Natural killer cell (primary cell): ENCODE measurements around the gene LIG3. TPM values are rescaled to one million over a fixed set of nuclear protein-coding genes. Genes with fewer than 3 reads are reported as not detected.
A peak's percentile ranks its signal among the peaks of the same experiment; 100 is the strongest.

Source experiments
- ATAC-seq, 3 donors: fragments of 150-1000 bp in 2 of 3; fragments of 200-7000 bp in 1 of 3; cut with Tn5 transposase; 1 replicate in 1 of 3; 2 replicates in 2 of 3; pipeline ENCODE4 v1.10.0; 2021; ENCODE audit warnings: mild to moderate bottlenecking in 2 of 3, moderate library complexity in 2 of 3
- DNase-seq, 2 donors: peaks; one replicate each; pipeline versions ENCODE4 v3.0.0 to v3.0.0-alpha.2; 2013 to 2021; ENCODE audit warnings: mixed read lengths in 1 of 2
- H3K27ac ChIP-seq: one replicate; pipeline ENCODE4 v1.5.1; 2013; ENCODE audit warnings: mild to moderate bottlenecking, low read length
- H3K27me3 ChIP-seq: one replicate; pipeline ENCODE4 v1.6.1; 2013; ENCODE audit warnings: low read length; ENCODE audit not compliant: control insufficient read depth, insufficient read depth
- H3K36me3 ChIP-seq: one replicate; pipeline ENCODE4 v1.6.1; 2013; ENCODE audit warnings: low read length; ENCODE audit not compliant: control insufficient read depth, insufficient read depth
- H3K4me1 ChIP-seq: one replicate; pipeline ENCODE4 v1.6.1; 2013; ENCODE audit warnings: low read length; ENCODE audit not compliant: control insufficient read depth, insufficient read depth
- H3K4me3 ChIP-seq: one replicate; pipeline ENCODE4 v1.5.1; 2013; ENCODE audit warnings: low read length
- H3K9me3 ChIP-seq: one replicate; pipeline ENCODE4 v1.6.1; 2013; ENCODE audit warnings: low read length; ENCODE audit not compliant: control insufficient read depth, insufficient read depth
- H3K27ac Mint-ChIP-seq, 2 donors: one replicate each; pipeline ENCODE4 v1.8.0; 2022; ENCODE audit warnings: mild to moderate bottlenecking in 2 of 2, mixed read lengths in 2 of 2, moderate library complexity in 1 of 2
- H3K27me3 Mint-ChIP-seq, 2 donors: one replicate each; pipeline ENCODE4 v1.8.0; 2022; ENCODE audit warnings: low read depth in 2 of 2, mixed read lengths in 2 of 2
- H3K36me3 Mint-ChIP-seq: one replicate; pipeline ENCODE4 v1.8.0; 2022; ENCODE audit warnings: mixed read lengths
- H3K4me1 Mint-ChIP-seq, 2 donors: one replicate each; pipeline ENCODE4 v1.8.0; 2022; ENCODE audit warnings: mixed read lengths in 2 of 2
- H3K4me3 Mint-ChIP-seq: one replicate; pipeline ENCODE4 v1.8.0; 2022; ENCODE audit warnings: mild to moderate bottlenecking, moderate library complexity, mixed read lengths
- H3K9me3 Mint-ChIP-seq, 2 donors: one replicate each; pipeline ENCODE4 v1.8.0; 2022; ENCODE audit warnings: mixed read lengths in 2 of 2
- CTCF ChIP-seq: fragments of 200-600 bp; IDR thresholded peaks from one replicate; pipeline ENCODE4 v1.8.0; 2022; ENCODE audit warnings: antibody characterized with exemption
- WGBS: methylation state at CpG from one replicate; pipeline ENCODE4 v1.1.7; 2013; ENCODE audit warnings: missing lambda C conversion rate; ENCODE audit not compliant: insufficient coverage; 5-methylcytosine and 5-hydroxymethylcytosine counted together
- intact Hi-C: fragments of 100-400 bp; cut with micrococcal nuclease; formaldehyde crosslinking; loops from one replicate; pipeline ENCODE4 v1.14.2; 2022
- total RNA-seq, 4 donors: library from RNA; stranded (reverse); fragments of 120-200 nt in 1 of 4; gene quantifications; one replicate each; pipeline versions ENCODE4 v1.2.3 to v1.2.4, GENCODE V29; 2013 to 2022

The LIG3 gene
- total RNA-seq, 3 donors from 2014 or later (not counting 1 experiment from before 2014, with no cell fraction given), result 70.2 to 83.7 (median 72.0) TPM

DNA sequence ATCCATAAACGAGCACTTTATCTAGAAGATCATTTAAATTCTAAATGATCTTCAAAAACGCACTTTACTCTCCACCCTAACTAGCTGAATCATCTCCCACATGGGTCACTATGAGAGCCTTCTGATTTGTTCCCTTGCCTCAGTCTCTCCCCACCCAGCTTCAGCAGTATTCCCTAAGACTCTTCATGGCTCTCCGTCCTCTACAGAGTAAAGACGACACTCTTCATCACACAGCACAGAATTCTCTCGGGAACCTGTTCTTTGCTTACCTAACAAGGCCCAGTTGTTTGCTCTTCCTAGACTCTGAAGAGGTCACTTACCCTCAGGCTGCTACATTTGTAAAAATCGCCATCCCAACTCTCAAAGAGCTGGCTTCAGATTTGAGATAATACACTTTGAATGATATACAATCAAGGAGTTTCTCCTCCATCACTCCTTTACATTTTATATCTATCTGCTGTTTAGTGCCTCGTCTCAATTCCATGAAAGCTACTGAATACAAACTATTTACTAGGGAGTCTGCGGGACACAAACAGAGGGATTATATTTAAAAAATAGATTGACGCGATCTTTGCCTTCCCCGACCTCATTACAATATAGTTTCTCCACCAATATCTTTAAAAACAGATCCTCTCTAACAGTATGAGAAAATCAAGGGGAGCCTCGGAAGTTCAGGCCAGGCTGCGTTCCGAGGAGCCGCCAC is 511 bp upstream of the LIG3 start:
- H3K4me3 ChIP-seq, result peak overlapping the region; percentile 92
- Mint-ChIP-seq H3K9me3 (no peaks in the 10 kb centered on the region), H3K27ac (peak overlapping the region; percentile 93 to 97), H3K27me3 (no peaks in the 10 kb centered on the region), H3K4me1 (peaks cover 38 to 42% of the 10 kb centered on the region in 2 donors), H3K4me3 (peak overlapping the region; percentile 98), H3K36me3 (no peaks in the 10 kb centered on the region)
- H3K27me3 ChIP-seq, result no peaks in the 10 kb centered on the region
- no peak for DNase-seq
- no peaks in the 10 kb centered on the region for H3K9me3 ChIP-seq
- TF ChIP-seq CTCF, result no peak
- peaks cover 10% of the 10 kb centered on the region for H3K4me1 ChIP-seq
- intact Hi-C loops, result loop anchor here (1.0 to 10.0 kb wide), 3 partner anchors 18 to 435 kb away; partner anchors contain the start of genes CCT6B and ZNF830
- WGBS, result 37% methylated on average over 13 of the region's 15 CpGs
- H3K36me3 ChIP-seq, result no peaks in the 10 kb centered on the region
- H3K27ac ChIP-seq, result peak overlapping the region; percentile 99
- no peak for ATAC-seq

- no peaks in the 10 kb centered on the region for H3K27me3 ChIP-seq
- H3K27ac ChIP-seq, result peak overlapping the region; percentile 99
- peak; percentile 85 to 88 for DNase-seq
- no peaks in the 10 kb centered on the region for H3K9me3 ChIP-seq
- H3K36me3 Mint-ChIP-seq, result no peaks in the 10 kb centered on the region
- H3K4me3 Mint-ChIP-seq, result peak overlapping the region; percentile 93
- ATAC-seq, result peak; percentile 86 to 92 (median 88)
- peaks cover 3% of the 10 kb centered on the region for H3K36me3 ChIP-seq
- WGBS, result under 1% methylated on average over 65 of the region's 69 CpGs
- peaks cover 10% of the 10 kb centered on the region for H3K4me1 ChIP-seq
- H3K27ac Mint-ChIP-seq, result peak overlapping the region; percentile 93 to 97
- no peaks in the 10 kb centered on the region for H3K9me3 Mint-ChIP-seq
- no peak for TF ChIP-seq CTCF
- H3K4me1 Mint-ChIP-seq, result peaks cover 38 to 42% of the 10 kb centered on the region in 2 donors
- no peaks in the 10 kb centered on the region for H3K27me3 Mint-ChIP-seq
- peak overlapping the region; percentile 92 for H3K4me3 ChIP-seq
- intact Hi-C loops, result loop anchor here (1.0 to 10.0 kb wide), 3 partner anchors 20 to 436 kb away; partner anchors contain the start of genes CCT6B and ZNF830
Measured at GRCh38 chr17:34980681-34981537, 597 bp downstream of the LIG3 start.

GRCh38 chr17:34981538-34982241 is 1.4 kb downstream of the LIG3 start:
- 45% methylated on average over 7 of the region's 8 CpGs for WGBS
- Histone ChIP-seq H3K27me3 (no peaks in the 10 kb centered on the region), H3K27ac (peak overlapping the region; percentile 99), H3K9me3 (no peaks in the 10 kb centered on the region), H3K36me3 (peaks cover 8% of the 10 kb centered on the region), H3K4me1 (peaks cover 10% of the 10 kb centered on the region), H3K4me3 (peak overlapping the region; percentile 92)
- no peaks in the 10 kb centered on the region for H3K36me3 Mint-ChIP-seq
- H3K4me1 Mint-ChIP-seq, result peaks cover 38 to 42% of the 10 kb centered on the region in 2 donors
- H3K27me3 Mint-ChIP-seq, result no peaks in the 10 kb centered on the region
- intact Hi-C loops, result loop anchor here (5.0 to 10.0 kb wide), 2 partner anchors 106 to 437 kb away; no protein-coding TSS in a partner anchor
- no peak for TF ChIP-seq CTCF
- no peaks in the 10 kb centered on the region for H3K9me3 Mint-ChIP-seq
- no peak for DNase-seq
- H3K27ac Mint-ChIP-seq, result peak overlapping the region; percentile 93 to 97
- peak overlapping the region; percentile 93 for H3K4me3 Mint-ChIP-seq
- no peak for ATAC-seq
